ENCODE measurements around the gene KIF17. TPM values are rescaled to one million over a fixed set of nuclear protein-coding genes. Genes with fewer than 3 reads are reported as not detected.
A peak's percentile ranks its signal among the peaks of the same experiment; 100 is the strongest.

KIF17 gene
- polyA plus RNA-seq, 1 of the 3 experiments (the other 2 are of a cell fraction), result 4.3 TPM

- H3K79me2 ChIP-seq (ENCODE audit: insufficient read depth), result no peaks in the 10 kb centered on the region
- DNase-seq, result peak; percentile 30
- no peaks in the 10 kb centered on the region for H4K20me1 ChIP-seq (ENCODE audit: insufficient read depth)
- no peaks in the 10 kb centered on the region for H3F3A ChIP-seq (replicated peaks; ENCODE audit: insufficient read depth)
- H3K4me2 ChIP-seq, result no peak overlapping the region
- no peaks in the 10 kb centered on the region for H3K9me2 ChIP-seq
- WGBS (ENCODE audit: low lambda C conversion rate), result 93% methylated on average over 10 of the region's 35 CpGs
- H2AFZ ChIP-seq (ENCODE audit: low read depth), result no peak overlapping the region
- ChIA-PET POLR2A (no interaction called here), CTCF (interaction anchor here (0.8 to 1.2 kb wide), 2 partner anchors 9 to 27 kb away, joined by 3 read pairs; partner anchors contain the start of gene SH2D5)
- H3K9ac ChIP-seq, result no peak overlapping the region
- H3K4me1 ChIP-seq (ENCODE audit: control insufficient read depth in 1 of 2, insufficient read depth in 2 of 2, low read depth in 1 of 2, low read length in 1 of 2), result no peaks in the 10 kb centered on the region
- no peaks in the 10 kb centered on the region for H3K36me3 ChIP-seq (replicated peaks in 1 of 2; ENCODE audit: control insufficient read depth in 1 of 2, insufficient read depth in 2 of 2, low read length in 1 of 2)
- no peaks in the 10 kb centered on the region for H3K27me3 ChIP-seq (ENCODE audit: insufficient read depth)
- H3K9me3 ChIP-seq, result no peaks in the 10 kb centered on the region
- no peak overlapping the region for H3K27ac ChIP-seq (ENCODE audit: low read depth in 2 of 2, low read length in 1 of 2)
- H3K4me3 ChIP-seq (ENCODE audit: low read depth in 2 of 2, low read length in 1 of 2), result no peak overlapping the region
- TF ChIP-seq MEF2A (IDR thresholded peaks at IDR 0.05; ENCODE audit: borderline replicate concordance, low read depth), result no peak
- TF ChIP-seq SMC3 (IDR thresholded peaks at IDR 0.05; ENCODE audit: low read depth, low read length), result no peak
- no peak for TF ChIP-seq FOXJ3 (CRISPR knock-in tag; IDR thresholded peaks at IDR 0.05)
- TF ChIP-seq RXRA (IDR thresholded peaks at IDR 0.05; ENCODE audit: borderline replicate concordance, low read depth), result no peak
- no peak for TF ChIP-seq CHD2 (IDR thresholded peaks at IDR 0.05; ENCODE audit: low read length, partially characterized antibody)
- no peak for TF ChIP-seq SIN3A (IDR thresholded peaks at IDR 0.05; ENCODE audit: borderline replicate concordance, low read depth, low read length)
- TF ChIP-seq NFIC (IDR thresholded peaks at IDR 0.05; ENCODE audit: borderline replicate concordance), result no peak
- no peak for TF ChIP-seq MAX (IDR thresholded peaks at IDR 0.05; ENCODE audit: low read depth)
- no peak for TF ChIP-seq TEAD4 (IDR thresholded peaks at IDR 0.05; ENCODE audit: borderline replicate concordance, insufficient read depth)
Observed at GRCh38 chr1:20723537-20724363, 5.9 kb upstream of the KIF17 start.

GRCh38 chr1:20723159-20723536 is 5.3 kb upstream of the KIF17 start:
- Histone ChIP-seq H4K20me1 (ENCODE audit: insufficient read depth) (no peaks in the 10 kb centered on the region), H3K4me3 (ENCODE audit: low read depth in 2 of 2, low read length in 1 of 2) (no peak overlapping the region), H3K4me2 (no peak overlapping the region), H3K79me2 (ENCODE audit: insufficient read depth) (no peaks in the 10 kb centered on the region), H3K27ac (ENCODE audit: low read depth in 2 of 2, low read length in 1 of 2) (no peak overlapping the region), H2AFZ (ENCODE audit: low read depth) (no peak overlapping the region), H3K9me3 (no peaks in the 10 kb centered on the region), H3K27me3 (ENCODE audit: insufficient read depth) (no peaks in the 10 kb centered on the region), H3K4me1 (ENCODE audit: control insufficient read depth in 1 of 2, insufficient read depth in 2 of 2, low read depth in 1 of 2, low read length in 1 of 2) (no peaks in the 10 kb centered on the region; a peak in 1 of 4 replicates), H3K9ac (no peak overlapping the region), H3F3A (replicated peaks; ENCODE audit: insufficient read depth) (no peaks in the 10 kb centered on the region), H3K36me3 (replicated peaks in 1 of 2; ENCODE audit: control insufficient read depth in 1 of 2, insufficient read depth in 2 of 2, low read length in 1 of 2) (no peaks in the 10 kb centered on the region), H3K9me2 (no peaks in the 10 kb centered on the region)
- POLR2A ChIA-PET, result no interaction called here
- DNase-seq, result no peak
- TF ChIP-seq MEF2A (IDR thresholded peaks at IDR 0.05; ENCODE audit: borderline replicate concordance, low read depth) (no peak), SIN3A (IDR thresholded peaks at IDR 0.05; ENCODE audit: borderline replicate concordance, low read depth, low read length) (no peak), USF1 (IDR thresholded peaks at IDR 0.05; ENCODE audit: borderline replicate concordance, low read depth) (no peak), FOXM1 (IDR thresholded peaks at IDR 0.05; ENCODE audit: low read depth) (no peak), MAX (IDR thresholded peaks at IDR 0.05; ENCODE audit: low read depth) (no peak), EZH2phosphoT487 (IDR thresholded peaks at IDR 0.05; ENCODE audit: borderline replicate concordance, low read depth) (no peak), NRF1 (IDR thresholded peaks at IDR 0.05; ENCODE audit: low read depth, low read length) (no peak), ELF1 (IDR thresholded peaks at IDR 0.05) (no peak), TCF12 (IDR thresholded peaks at IDR 0.05) (no peak), RCOR1 (IDR thresholded peaks at IDR 0.05; ENCODE audit: low read length) (no peak), MXI1 (IDR thresholded peaks at IDR 0.05; ENCODE audit: low read depth, low read length) (no peak), TAF1 (IDR thresholded peaks at IDR 0.05; ENCODE audit: borderline replicate concordance, low read depth, low read length) (no peak), USF2 (IDR thresholded peaks at IDR 0.05; ENCODE audit: borderline replicate concordance, low read depth, low read length) (no peak), FOXJ3 (CRISPR knock-in tag; IDR thresholded peaks at IDR 0.05) (no peak)
- 92% methylated on average over 4 of the region's 4 CpGs for WGBS (ENCODE audit: low lambda C conversion rate)
- CTCF ChIA-PET, result interaction anchor here (1.2 to 1.7 kb wide), 2 partner anchors 9 to 472 kb away, joined by 3 to 5 read pairs; partner anchors contain the start of gene SH2D5

All from SK-N-SH (cell line).